Stimulated activated naive CD8-positive, alpha-beta T cell treated with anti-CD3 and anti-CD28 coated beads, Interleukin-15, amount 100 ng/mL, for 72 hours (primary cell): ENCODE results near the gene AP1S1.
"Not testable (repeated sequence)": the region's sequence is repeated elsewhere in the genome, so short reads cannot be mapped to it uniquely, and the experiment has no call there.

Experiments used
- ATAC-seq: fragments of 150-1000 bp; cut with Tn5 transposase; 2 replicates; pipeline ENCODE4 v1.10.0; 2021; ENCODE audit warnings: mild to moderate bottlenecking, moderate library complexity
- DNase-seq, 2 donors: peaks; one replicate each; pipeline ENCODE4 v3.0.0; 2021 to 2022
- H3K27ac Mint-ChIP-seq, 2 donors: one replicate each; pipeline ENCODE4 v1.8.0; 2022; ENCODE audit warnings: mild to moderate bottlenecking in 2 of 2, mixed read lengths in 2 of 2, moderate library complexity in 2 of 2
- H3K27me3 Mint-ChIP-seq: one replicate; pipeline ENCODE4 v1.8.0; 2022; ENCODE audit warnings: mixed read lengths
- H3K4me1 Mint-ChIP-seq: one replicate; pipeline ENCODE4 v1.8.0; 2022; ENCODE audit warnings: mild to moderate bottlenecking, mixed read lengths
- H3K4me3 Mint-ChIP-seq, 2 donors: one replicate each; pipeline ENCODE4 v1.8.0; 2022; ENCODE audit warnings: mild to moderate bottlenecking in 2 of 2, mixed read lengths in 2 of 2, moderate library complexity in 1 of 2
- H3K9me3 Mint-ChIP-seq, 2 donors: one replicate each; pipeline ENCODE4 v1.8.0; 2022; ENCODE audit warnings: mixed read lengths in 2 of 2

Gene AP1S1

DNA sequence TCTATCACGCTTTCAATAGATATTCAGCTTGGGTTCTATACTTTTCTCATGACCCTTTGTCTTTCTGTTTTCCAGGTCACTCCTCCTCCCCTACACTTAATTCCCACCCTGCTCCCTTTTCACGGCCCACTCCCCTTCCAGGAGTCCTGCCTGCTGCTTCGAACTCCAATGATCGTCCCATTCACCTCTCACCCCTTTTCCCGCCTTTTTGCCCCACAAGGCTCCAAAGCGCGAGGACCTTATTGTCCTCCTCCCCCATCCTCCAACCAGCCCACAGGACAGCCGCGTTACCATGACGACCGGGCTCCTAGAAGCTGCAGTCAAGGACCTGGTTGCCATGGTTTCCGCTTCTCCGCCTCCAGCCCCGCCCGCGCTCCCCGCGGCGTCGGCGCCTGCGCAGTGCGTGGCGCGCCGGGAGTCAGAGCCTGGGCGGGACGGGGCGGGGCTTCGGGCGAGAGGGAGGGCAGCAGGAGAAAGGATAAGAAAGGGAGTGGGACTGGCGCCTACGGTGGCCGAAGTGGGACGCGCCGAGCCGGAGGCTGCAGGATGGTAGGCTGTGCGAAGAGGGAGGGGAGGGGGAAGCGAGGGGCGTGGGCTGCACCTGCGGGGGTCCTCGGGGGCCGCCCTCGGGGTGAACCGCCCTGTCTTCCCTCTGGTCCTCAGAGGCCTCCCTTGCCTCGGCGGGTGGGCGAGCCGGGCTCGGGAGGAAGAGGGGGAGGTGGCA, at the start of gene AP1S1:
Gene AP1S1, plus strand, starts transcription at position 508 of the 724 bp plus-strand sequence. Its CDS starts 39 bp downstream, at position 547.
- peaks cover 18% of the 10 kb centered on the region for H3K4me1 Mint-ChIP-seq
- ATAC-seq (peak; percentile 90), DNase-seq (peak; percentile 85 to 90)
- H3K27me3 Mint-ChIP-seq, result peaks cover 19% of the 10 kb centered on the region
- H3K27ac Mint-ChIP-seq, result peak within 1 kb of the TSS in 1 of 2 donors; percentile 33
- peak within 1 kb of the TSS; percentile 86 to 87 for H3K4me3 Mint-ChIP-seq
- H3K9me3 Mint-ChIP-seq, result peaks cover 0 to 5% of the 10 kb centered on the region in 2 donors

GRCh38 chr7:101104799-101105198, 49.5 kb upstream of the AP1S1 start:
- H3K27me3 Mint-ChIP-seq, result peaks cover 81% of the 10 kb centered on the region
- DNase-seq, result no peak
- H3K27ac Mint-ChIP-seq, result no peak overlapping the region
- no peak for ATAC-seq
- H3K9me3 Mint-ChIP-seq, result no peaks in the 10 kb centered on the region
- no peak overlapping the region for H3K4me3 Mint-ChIP-seq
- peaks cover 33% of the 10 kb centered on the region for H3K4me1 Mint-ChIP-seq

DNA sequence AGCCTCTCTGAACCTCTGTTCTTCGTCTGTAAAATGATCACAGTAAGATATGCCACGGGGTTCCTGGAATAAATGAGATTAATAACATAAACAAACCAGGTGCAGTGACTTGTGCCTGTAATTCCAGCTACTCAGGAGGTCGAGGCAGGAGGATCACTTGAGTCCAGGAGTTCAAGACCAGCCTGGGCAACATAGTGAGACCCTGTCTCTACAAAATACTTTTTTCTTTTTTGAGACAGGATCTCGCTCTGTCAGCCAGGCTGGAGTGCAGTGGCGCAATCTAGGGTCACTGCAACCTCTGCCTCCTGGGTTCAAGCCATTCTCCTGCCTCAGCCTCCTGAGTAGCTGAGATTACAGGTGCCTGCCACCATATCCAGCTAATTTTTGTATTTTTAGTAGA, 49.0 kb upstream of the AP1S1 start:
- DNase-seq, H3K9me3 Mint-ChIP-seq, H3K4me3 Mint-ChIP-seq: not testable (repeated sequence)

DNA sequence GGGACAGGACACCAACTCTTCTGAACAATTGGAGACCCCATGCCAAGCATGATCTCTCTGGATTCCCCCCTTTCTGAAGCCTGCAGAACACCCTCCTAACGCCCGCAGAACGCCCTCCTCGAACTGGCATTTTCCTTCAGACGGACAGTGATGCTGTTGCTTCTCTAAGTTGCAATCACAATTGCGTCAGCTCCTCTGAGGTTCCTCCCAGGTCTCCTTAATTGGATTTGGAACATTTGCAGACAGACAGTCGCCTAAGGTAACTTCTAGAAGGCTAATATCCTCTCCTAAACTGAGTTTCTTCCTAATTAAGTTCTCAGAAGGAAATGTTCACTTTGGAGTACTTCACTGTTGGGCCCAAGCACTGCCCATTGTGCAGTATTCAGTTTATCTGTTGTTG, 47.9 kb upstream of the AP1S1 start:
- no peak for ATAC-seq
- Mint-ChIP-seq H3K27me3 (peaks cover 65% of the 10 kb centered on the region), H3K4me3 (no peak overlapping the region), H3K27ac (no peak overlapping the region), H3K4me1 (peaks cover 21% of the 10 kb centered on the region), H3K9me3 (no peaks in the 10 kb centered on the region)
- DNase-seq, result no peak

More for the DNA sequence above, 49.0 kb upstream of the AP1S1 start:
- H3K27me3 Mint-ChIP-seq, result peaks cover 76% of the 10 kb centered on the region
- not testable (repeated sequence) for ATAC-seq, H3K27ac Mint-ChIP-seq
- peaks cover 29% of the 10 kb centered on the region for H3K4me1 Mint-ChIP-seq

DNA sequence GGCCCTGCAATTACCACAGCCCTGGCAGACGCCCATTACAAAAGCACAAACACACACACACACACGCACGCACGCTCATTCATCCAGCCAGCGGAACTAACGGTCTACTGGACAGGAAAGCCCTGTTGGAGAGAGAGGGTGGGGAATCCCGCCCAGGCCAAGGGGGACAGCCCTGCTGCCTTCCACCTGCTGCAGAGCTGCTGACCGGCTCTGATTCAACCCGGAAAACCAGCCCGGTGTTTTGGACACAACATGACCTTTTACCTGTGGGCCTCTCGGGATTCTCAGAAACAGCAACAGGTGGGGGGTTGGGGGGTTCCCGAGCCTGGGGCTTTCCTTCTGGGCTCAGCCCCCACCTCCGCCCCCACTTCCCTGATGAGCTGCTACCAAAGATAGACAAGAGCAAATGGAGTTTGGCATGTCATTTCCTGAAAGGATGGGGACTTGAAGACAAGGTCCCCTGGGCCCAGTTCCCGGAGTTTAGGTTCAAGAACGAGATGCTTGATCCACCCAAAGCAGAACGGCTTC, 45.9 kb upstream of the AP1S1 start:
- no peak for ATAC-seq
- H3K4me3 Mint-ChIP-seq, result no peak overlapping the region
- no peaks in the 10 kb centered on the region for H3K9me3 Mint-ChIP-seq
- no peak overlapping the region for H3K27ac Mint-ChIP-seq
- peaks cover 45% of the 10 kb centered on the region for H3K27me3 Mint-ChIP-seq
- no peak for DNase-seq
- peaks cover 21% of the 10 kb centered on the region for H3K4me1 Mint-ChIP-seq

- no peaks in the 10 kb centered on the region for H3K9me3 Mint-ChIP-seq
- H3K4me1 Mint-ChIP-seq, result peaks cover 20% of the 10 kb centered on the region
- ATAC-seq, result no peak
- DNase-seq, result no peak
- peaks cover 39% of the 10 kb centered on the region for H3K27me3 Mint-ChIP-seq
- no peak overlapping the region for H3K27ac Mint-ChIP-seq
- no peak overlapping the region for H3K4me3 Mint-ChIP-seq
Measured at GRCh38 chr7:101108961-101109360, 45.3 kb upstream of the AP1S1 start.

GRCh38 chr7:101109368-101109767, 44.9 kb upstream of the AP1S1 start:
- DNase-seq, result no peak
- ATAC-seq, result no peak
- Mint-ChIP-seq H3K27ac (no peak overlapping the region), H3K4me1 (peaks cover 16% of the 10 kb centered on the region), H3K4me3 (peak overlapping the region in 1 of 2 donors; percentile 46), H3K9me3 (no peaks in the 10 kb centered on the region), H3K27me3 (peaks cover 35% of the 10 kb centered on the region)

GRCh38 chr7:101111261-101111660, 43.0 kb upstream of the AP1S1 start:
- no peak for ATAC-seq

GRCh38 chr7:101112233-101112632, 42.0 kb upstream of the AP1S1 start:
- H3K27ac Mint-ChIP-seq, result no peak overlapping the region
- DNase-seq (no peak), ATAC-seq (no peak)
- no peak overlapping the region for H3K4me3 Mint-ChIP-seq
- H3K4me1 Mint-ChIP-seq, result peaks cover 16% of the 10 kb centered on the region
- H3K27me3 Mint-ChIP-seq, result peaks cover 23% of the 10 kb centered on the region
- H3K9me3 Mint-ChIP-seq, result no peaks in the 10 kb centered on the region

More at GRCh38 chr7:101111261-101111660, 43.0 kb upstream of the AP1S1 start:
- no peak overlapping the region for H3K27ac Mint-ChIP-seq
- no peak for DNase-seq
- no peak overlapping the region for H3K4me3 Mint-ChIP-seq
- H3K27me3 Mint-ChIP-seq, result peaks cover 25% of the 10 kb centered on the region
- H3K9me3 Mint-ChIP-seq, result no peaks in the 10 kb centered on the region
- H3K4me1 Mint-ChIP-seq, result peaks cover 16% of the 10 kb centered on the region

- not testable (repeated sequence) for H3K4me3 Mint-ChIP-seq, H3K9me3 Mint-ChIP-seq, DNase-seq, ATAC-seq, H3K27ac Mint-ChIP-seq, H3K4me1 Mint-ChIP-seq
- peaks cover 18% of the 10 kb centered on the region for H3K27me3 Mint-ChIP-seq
Measured at GRCh38 chr7:101113140-101113539, 41.1 kb upstream of the AP1S1 start.

DNA sequence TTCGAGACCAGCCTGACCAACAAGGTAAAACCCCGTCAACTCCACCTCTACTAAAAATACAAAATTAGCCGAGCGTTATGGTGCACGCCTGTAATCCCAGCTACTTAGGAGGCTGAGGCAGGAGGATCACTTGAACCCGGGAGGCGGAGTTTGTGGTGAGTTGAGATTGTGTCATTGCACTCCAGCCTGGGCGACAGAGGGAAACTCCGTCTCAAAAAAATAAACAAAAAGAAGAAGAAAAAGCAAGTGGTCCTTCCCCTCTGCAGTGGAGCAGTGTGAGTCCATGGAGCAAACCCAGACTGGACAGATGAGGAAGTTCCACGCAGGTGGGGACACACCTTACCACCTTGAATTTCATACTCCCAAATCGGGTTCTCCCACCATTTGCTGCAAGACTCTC, 40.4 kb upstream of the AP1S1 start:
- Mint-ChIP-seq H3K4me1 (peaks cover 3% of the 10 kb centered on the region), H3K27me3 (peaks cover 19% of the 10 kb centered on the region), H3K27ac (peak overlapping the region in 1 of 2 donors; percentile 42), H3K4me3 (no peak overlapping the region), H3K9me3 (no peaks in the 10 kb centered on the region)
- DNase-seq (no peak), ATAC-seq (no peak)

DNA sequence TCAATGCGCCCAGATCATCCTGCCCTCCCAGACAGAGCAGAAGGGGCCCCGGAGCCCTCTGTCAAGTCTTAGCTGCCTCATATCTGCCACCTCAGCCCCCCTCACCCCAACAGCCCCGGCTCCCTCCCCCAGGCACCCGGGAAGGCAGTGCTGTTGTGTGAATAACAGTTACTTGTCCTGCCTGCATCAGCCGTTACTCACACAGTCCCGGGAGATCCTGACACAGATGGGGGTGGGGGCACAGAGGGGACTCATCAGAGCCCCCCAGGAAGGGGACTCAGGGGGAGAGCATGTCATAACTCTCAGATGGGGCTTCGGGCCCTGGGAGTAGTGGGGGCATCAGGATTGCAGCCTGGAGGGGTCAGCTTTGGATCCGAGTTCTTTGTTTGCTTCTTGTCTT, 39.8 kb upstream of the AP1S1 start:
- no peak for DNase-seq
- Mint-ChIP-seq H3K27ac (no peak overlapping the region), H3K9me3 (no peaks in the 10 kb centered on the region), H3K27me3 (peaks cover 19% of the 10 kb centered on the region), H3K4me3 (no peak overlapping the region), H3K4me1 (peaks cover 1% of the 10 kb centered on the region)
- ATAC-seq, result no peak

DNA sequence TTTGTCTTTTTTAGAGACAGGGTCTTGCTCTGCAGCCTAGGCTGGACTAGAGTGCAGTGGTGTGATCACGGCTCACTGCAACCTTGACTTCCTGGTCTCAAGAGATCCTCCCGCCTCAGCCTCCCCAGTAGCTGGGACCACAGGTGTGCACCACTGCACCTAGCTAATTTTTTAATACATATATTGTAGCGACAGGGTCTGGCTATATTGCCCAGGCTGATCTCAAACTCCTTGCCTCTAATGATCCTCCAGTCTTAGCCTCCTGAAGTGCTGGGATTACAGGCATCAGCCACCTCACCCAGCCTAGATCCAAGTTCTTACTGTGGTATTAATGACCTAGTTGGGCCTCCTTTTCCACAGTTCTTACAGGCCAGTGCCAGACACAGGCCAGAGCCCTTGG, 39.1 kb upstream of the AP1S1 start:
- Mint-ChIP-seq H3K27me3 (peaks cover 24% of the 10 kb centered on the region), H3K4me3 (no peak overlapping the region), H3K4me1 (peaks cover 7% of the 10 kb centered on the region), H3K27ac (peak overlapping the region in 1 of 2 donors; percentile 7), H3K9me3 (no peaks in the 10 kb centered on the region)
- DNase-seq (no peak), ATAC-seq (no peak)

DNA sequence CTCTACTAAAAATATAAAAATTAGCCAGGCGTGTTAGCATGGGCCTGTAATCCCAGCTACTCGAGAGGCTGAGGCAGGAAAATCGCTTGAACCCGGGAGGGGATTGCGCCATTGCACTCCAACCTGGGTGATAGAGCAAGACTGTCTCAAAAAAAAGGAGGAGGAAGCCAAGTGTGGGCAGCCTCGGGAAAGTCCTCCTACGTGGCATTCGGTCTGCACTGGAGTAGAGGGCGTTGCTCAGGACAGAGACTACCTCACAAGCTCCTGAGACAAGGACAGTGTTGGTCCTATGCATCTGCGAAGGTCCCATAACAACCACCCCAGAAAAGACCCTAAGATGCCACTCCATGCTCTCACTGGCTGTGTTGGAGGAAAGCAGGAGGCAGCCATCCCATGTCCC, 37.4 kb upstream of the AP1S1 start:
- DNase-seq, result no peak
- ATAC-seq, result no peak
- Mint-ChIP-seq H3K4me1 (peaks cover 15% of the 10 kb centered on the region), H3K4me3 (no peak overlapping the region), H3K27ac (no peak overlapping the region), H3K27me3 (peaks cover 41% of the 10 kb centered on the region), H3K9me3 (no peaks in the 10 kb centered on the region)

DNA sequence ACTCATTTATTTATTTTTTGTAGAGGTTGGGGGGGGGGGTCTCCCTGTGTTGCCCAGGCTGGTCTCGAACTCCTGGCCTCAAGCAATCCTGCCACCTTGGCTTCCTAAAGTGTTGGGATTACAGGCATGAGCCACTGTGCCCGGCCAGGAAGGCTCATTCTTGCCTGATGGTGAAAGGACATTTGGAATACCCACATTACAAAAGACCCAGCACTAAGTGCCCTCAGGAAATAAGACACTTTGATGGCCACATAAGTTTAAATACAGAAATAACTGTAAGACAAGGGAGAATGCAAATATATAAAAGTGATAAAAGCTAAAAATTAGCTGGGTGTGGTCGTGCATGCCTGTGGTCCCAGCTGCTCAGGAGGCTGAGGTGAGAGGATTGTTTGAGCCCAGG, 35.4 kb upstream of the AP1S1 start:
- peaks cover 61% of the 10 kb centered on the region for H3K27me3 Mint-ChIP-seq
- ATAC-seq (no peak), DNase-seq (no peak)
- H3K27ac Mint-ChIP-seq, result no peak overlapping the region
- no peaks in the 10 kb centered on the region for H3K9me3 Mint-ChIP-seq
- H3K4me3 Mint-ChIP-seq, result no peak overlapping the region
- H3K4me1 Mint-ChIP-seq, result peaks cover 32% of the 10 kb centered on the region

GRCh38 chr7:101119876-101120275, 34.4 kb upstream of the AP1S1 start:
- H3K4me1 Mint-ChIP-seq, result peaks cover 39% of the 10 kb centered on the region
- ATAC-seq, result no peak
- no peaks in the 10 kb centered on the region for H3K9me3 Mint-ChIP-seq
- H3K27ac Mint-ChIP-seq, result no peak overlapping the region
- DNase-seq, result no peak
- no peak overlapping the region for H3K4me3 Mint-ChIP-seq
- H3K27me3 Mint-ChIP-seq, result peaks cover 69% of the 10 kb centered on the region
